ENCODE data around the gene RAC3. TPM values are rescaled to one million over a fixed set of nuclear protein-coding genes. Genes with fewer than 3 reads are reported as not detected.
A peak's percentile ranks its signal among the peaks of the same experiment; 100 is the strongest.

Gene RAC3
- total RNA-seq, 1 donor = 9.1 TPM

- TF ChIP-seq CTCF (IDR thresholded peaks at IDR 0.05; ENCODE audit: insufficient read depth, low read depth, low read length) = no peak
- DNase-seq (ENCODE audit: low read depth) = peak; percentile 60
- peak within 1 kb of the TSS; percentile 82 for H3K4me3 ChIP-seq (ENCODE audit: low read depth, low read length)
These were observed 34.3 kb downstream of the RAC3 start, which contains the start of gene DUS1L for GRCh38 chr17:82065638-82066303. TSS of gene DUS1L (minus strand) at chr17:82065804. CDS start at chr17:82065059, 745 bp downstream.

- TF ChIP-seq CTCF (IDR thresholded peaks at IDR 0.05; ENCODE audit: insufficient read depth, low read depth, low read length) = no peak
- DNase-seq (ENCODE audit: low read depth) = no peak
- H3K4me3 ChIP-seq (ENCODE audit: low read depth, low read length) = no peak overlapping the region
These were observed 39.1 kb downstream of the RAC3 start for GRCh38 chr17:82070611-82071010.

- no peak for TF ChIP-seq CTCF (IDR thresholded peaks at IDR 0.05; ENCODE audit: insufficient read depth, low read depth, low read length)
These were observed 41.3 kb downstream of the RAC3 start for GRCh38 chr17:82072827-82073226.

GRCh38 chr17:82073446-82073845 is 42.0 kb downstream of the RAC3 start:
- DNase-seq (ENCODE audit: low read depth) = no peak
- no peak overlapping the region for H3K4me3 ChIP-seq (ENCODE audit: low read depth, low read length)
- TF ChIP-seq CTCF (IDR thresholded peaks at IDR 0.05; ENCODE audit: insufficient read depth, low read depth, low read length) = no peak

More at GRCh38 chr17:82072827-82073226, 41.3 kb downstream of the RAC3 start:
- no peak overlapping the region for H3K4me3 ChIP-seq (ENCODE audit: low read depth, low read length)
- no peak for DNase-seq (ENCODE audit: low read depth)

GRCh38 chr17:82076018-82076784 is 44.7 kb downstream of the RAC3 start:
- no peak for DNase-seq (ENCODE audit: low read depth)
- H3K4me3 ChIP-seq (ENCODE audit: low read depth, low read length) = no peak overlapping the region
- TF ChIP-seq CTCF (IDR thresholded peaks at IDR 0.05; ENCODE audit: insufficient read depth, low read depth, low read length) = no peak

GRCh38 chr17:82076785-82077591 is 45.5 kb downstream of the RAC3 start:
- TF ChIP-seq CTCF (IDR thresholded peaks at IDR 0.05; ENCODE audit: insufficient read depth, low read depth, low read length) = no peak
- no peak for DNase-seq (ENCODE audit: low read depth)
- no peak overlapping the region for H3K4me3 ChIP-seq (ENCODE audit: low read depth, low read length)

All from fibroblast of villous mesenchyme (primary cell).